Loucy (cell line): ENCODE data around the gene NEO1.

Source experiments
- H2AFZ ChIP-seq: fragments of 200-600 bp; sonication (generic); 2 replicates; pipeline ENCODE4 v1.6.0; 2016; ENCODE audit warnings: antibody characterized with exemption, mild to moderate bottlenecking, low read length, moderate library complexity
- H3F3A ChIP-seq: fragments of 200-600 bp; 2 replicates; pipeline ENCODE4 v1.6.0; 2016; ENCODE audit warnings: antibody characterized with exemption, low read depth, mild to moderate bottlenecking
- H3K27me3 ChIP-seq: fragments of 200-600 bp; sonication (generic); 2 replicates; pipeline ENCODE4 v1.6.1; 2014; ENCODE audit warnings: low read length, mild to moderate bottlenecking; ENCODE audit not compliant: insufficient read depth, poor library complexity, severe bottlenecking
- H3K36me3 ChIP-seq: fragments of 200-600 bp; sonication (generic); 2 replicates; pipeline ENCODE4 v1.6.1; 2016; ENCODE audit warnings: low read length; ENCODE audit not compliant: insufficient read depth
- H3K4me1 ChIP-seq: fragments of 200-600 bp; sonication (generic); 2 replicates; pipeline ENCODE4 v1.5.1; 2014; ENCODE audit warnings: low read length, mild to moderate bottlenecking; ENCODE audit not compliant: insufficient read depth, poor library complexity, severe bottlenecking
- H3K4me2 ChIP-seq: fragments of 200-600 bp; sonication (generic); 2 replicates; pipeline ENCODE4 v1.6.0; 2014; ENCODE audit warnings: antibody characterized with exemption, low read length, low read depth, mild to moderate bottlenecking; ENCODE audit not compliant: poor library complexity, severe bottlenecking
- H3K4me3 ChIP-seq: fragments of 200-600 bp; sonication (generic); 2 replicates; pipeline ENCODE4 v1.5.1; 2014; ENCODE audit warnings: low read length, mild to moderate bottlenecking, mixed read lengths; ENCODE audit not compliant: poor library complexity, severe bottlenecking
- H3K79me2 ChIP-seq: fragments of 200-600 bp; sonication (generic); 2 replicates; pipeline ENCODE4 v1.6.1; 2014; ENCODE audit warnings: low read length; ENCODE audit not compliant: insufficient read depth
- H3K9ac ChIP-seq: fragments of 200-600 bp; sonication (generic); 2 replicates; pipeline ENCODE4 v1.6.0; 2014; ENCODE audit warnings: mild to moderate bottlenecking, low read depth, low read length, moderate library complexity; ENCODE audit not compliant: poor library complexity, severe bottlenecking
- H3K9me2 ChIP-seq: fragments of 200-600 bp; sonication (generic); replicated peaks from 2 replicates; pipeline ENCODE4 v1.6.1; 2016; ENCODE audit warnings: low read depth, low read length, mixed read lengths
- H3K9me3 ChIP-seq: fragments of 200-600 bp; sonication (generic); 2 replicates; pipeline ENCODE4 v1.6.1; 2014; ENCODE audit warnings: mild to moderate bottlenecking, antibody characterized with exemption, low read length, low read depth; ENCODE audit not compliant: insufficient read depth
- H4K20me1 ChIP-seq: fragments of 200-600 bp; sonication (generic); 2 replicates; pipeline ENCODE4 v1.6.0; 2014; ENCODE audit warnings: antibody characterized with exemption, low read length, mild to moderate bottlenecking; ENCODE audit not compliant: insufficient read depth, poor library complexity, severe bottlenecking
- CTCF ChIP-seq: fragments of 200-600 bp; sonication (generic); conservative IDR thresholded peaks from 2 replicates; pipeline ENCODE4 v1.5.1; 2014; ENCODE audit warnings: mild to moderate bottlenecking, antibody characterized with exemption, low read length
- EZH2phosphoT487 ChIP-seq: fragments of 200-600 bp; IDR thresholded peaks from 2 replicates; pipeline ENCODE4 v1.6.1; 2018; ENCODE audit warnings: antibody characterized with exemption, mild to moderate bottlenecking, moderate library complexity, borderline replicate concordance

The NEO1 gene

GRCh38 chr15:73079565-73079964, 27.3 kb downstream of the NEO1 start:
- Histone ChIP-seq H3K4me3 (no peak overlapping the region), H3K9ac (no peak overlapping the region), H3F3A (no peaks in the 10 kb centered on the region), H3K27me3 (peaks cover 21% of the 10 kb centered on the region), H3K9me2 (no peaks in the 10 kb centered on the region), H4K20me1 (no peaks in the 10 kb centered on the region), H3K79me2 (no peaks in the 10 kb centered on the region), H2AFZ (no peak overlapping the region), H3K36me3 (no peaks in the 10 kb centered on the region), H3K9me3 (no peaks in the 10 kb centered on the region), H3K4me1 (no peaks in the 10 kb centered on the region), H3K4me2 (no peak overlapping the region)
- TF ChIP-seq CTCF (no peak), EZH2phosphoT487 (no peak)

- H3K4me2 ChIP-seq, result no peak overlapping the region
- H3K9me2 ChIP-seq, result no peaks in the 10 kb centered on the region
- no peak overlapping the region for H3K9ac ChIP-seq
- H4K20me1 ChIP-seq, result no peaks in the 10 kb centered on the region
- no peaks in the 10 kb centered on the region for H3F3A ChIP-seq
- peaks cover 24% of the 10 kb centered on the region for H3K27me3 ChIP-seq
- H3K4me3 ChIP-seq, result no peak overlapping the region
- TF ChIP-seq CTCF, result peak; percentile 80
- TF ChIP-seq EZH2phosphoT487, result no peak
- no peaks in the 10 kb centered on the region for H3K36me3 ChIP-seq
- no peaks in the 10 kb centered on the region for H3K79me2 ChIP-seq
- H3K4me1 ChIP-seq, result no peaks in the 10 kb centered on the region
- H2AFZ ChIP-seq, result no peak overlapping the region
- H3K9me3 ChIP-seq, result no peaks in the 10 kb centered on the region
Measured at GRCh38 chr15:73081321-73081958, 29.2 kb downstream of the NEO1 start.

DNA sequence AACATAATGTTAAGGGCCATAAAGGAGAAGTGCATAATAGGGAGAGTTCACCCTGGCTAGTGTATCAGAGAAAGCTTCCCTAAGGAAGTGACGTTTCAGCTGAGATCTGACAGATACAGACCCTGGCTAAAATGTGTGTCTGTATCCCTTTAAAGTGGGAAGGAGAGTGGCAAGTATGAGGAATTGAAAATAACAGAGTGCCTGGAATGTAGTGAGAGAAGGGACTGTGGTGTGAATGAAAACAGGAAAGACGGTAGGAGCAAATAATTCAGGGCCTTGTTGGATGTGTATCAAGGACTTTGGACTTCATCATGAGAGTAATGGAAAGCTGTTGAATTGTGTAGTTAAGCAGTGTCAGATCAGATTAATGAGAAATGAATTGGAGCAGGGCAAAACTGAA, 30.5 kb downstream of the NEO1 start:
- no peak overlapping the region for H2AFZ ChIP-seq

More for the DNA sequence above, 30.5 kb downstream of the NEO1 start:
- Histone ChIP-seq H3F3A (no peaks in the 10 kb centered on the region), H3K79me2 (no peaks in the 10 kb centered on the region), H3K4me1 (no peaks in the 10 kb centered on the region), H3K36me3 (no peaks in the 10 kb centered on the region), H3K9ac (no peak overlapping the region), H3K4me3 (no peak overlapping the region), H3K4me2 (no peak overlapping the region), H4K20me1 (no peaks in the 10 kb centered on the region), H3K27me3 (peaks cover 25% of the 10 kb centered on the region), H3K9me2 (no peaks in the 10 kb centered on the region), H3K9me3 (no peaks in the 10 kb centered on the region)
- no peak for TF ChIP-seq CTCF
- no peak for TF ChIP-seq EZH2phosphoT487
